SK-N-SH treated with all-trans-retinoic acid at 6 μM for 48 hours (cell line): ENCODE data around the gene VAMP1.

Experiments
- ATAC-seq: fragments of 200-7000 bp; cut with Tn5 transposase; 3 replicates; pipeline ENCODE4 v1.9.1; 2020; ENCODE audit warnings: mild to moderate bottlenecking, moderate library complexity
- ARNTL ChIP-seq: fragments of 450-650 bp; formaldehyde crosslinking; IDR thresholded peaks from 2 replicates; pipeline ENCODE4 v1.5.0; 2020; ENCODE audit warnings: low read depth, mild to moderate bottlenecking, moderate library complexity, borderline replicate concordance
- BACH2 ChIP-seq: fragments of 250-450 bp; sonication (Bioruptor Pico); IDR thresholded peaks from 2 replicates; pipeline ENCODE4 v1.9.0; 2021; ENCODE audit warnings: mild to moderate bottlenecking, borderline replicate concordance
- GLIS3 ChIP-seq: fragments of 250-450 bp; sonication (Bioruptor Pico); IDR thresholded peaks from 2 replicates; pipeline ENCODE4 v1.5.0; 2020; ENCODE audit warnings: mild to moderate bottlenecking, moderate library complexity
- ISL1 ChIP-seq: fragments of 250-450 bp; sonication (Bioruptor Pico); IDR thresholded peaks from 2 replicates; pipeline ENCODE4 v2.1.2; 2022; ENCODE audit warnings: mild to moderate bottlenecking, moderate library complexity
- OSR1 ChIP-seq: fragments of 250-450 bp; sonication (Bioruptor Pico); IDR thresholded peaks from 2 replicates; pipeline ENCODE4 v1.8.0; 2022; ENCODE audit warnings: moderate library complexity, mild to moderate bottlenecking, inconsistent platforms
- SNAI2 ChIP-seq: fragments of 250-450 bp; sonication (Bioruptor Pico); IDR thresholded peaks from 2 replicates; pipeline ENCODE4 v1.5.0; 2020; ENCODE audit warnings: mild to moderate bottlenecking, moderate library complexity
- TCF4 ChIP-seq: fragments of 250-450 bp; sonication (Bioruptor Pico); IDR thresholded peaks from 2 replicates; pipeline ENCODE4 v1.8.0; 2021; ENCODE audit warnings: mild to moderate bottlenecking, moderate library complexity, borderline replicate concordance
- TOX ChIP-seq: fragments of 250-450 bp; sonication (Bioruptor Pico); IDR thresholded peaks from 2 replicates; pipeline ENCODE4 v1.8.0; 2021; ENCODE audit warnings: mild to moderate bottlenecking, moderate library complexity, borderline replicate concordance
- ZC3H10 ChIP-seq: fragments of 250-450 bp; sonication (Bioruptor Pico); IDR thresholded peaks from 2 replicates; pipeline ENCODE4 v1.5.1; 2021; ENCODE audit warnings: mild to moderate bottlenecking, moderate library complexity
- ZFP3 ChIP-seq: fragments of 250-450 bp; sonication (Bioruptor Pico); IDR thresholded peaks from 2 replicates; pipeline ENCODE4 v1.5.0; 2020; ENCODE audit warnings: mild to moderate bottlenecking, moderate library complexity
- ZNF565 ChIP-seq: fragments of 450-650 bp; formaldehyde crosslinking; conservative IDR thresholded peaks from 2 replicates; pipeline ENCODE4 v1.5.0; 2020; ENCODE audit warnings: low read depth, mild to moderate bottlenecking, moderate library complexity
- ZNF70 ChIP-seq: fragments of 450-650 bp; formaldehyde crosslinking; IDR thresholded peaks from 2 replicates; pipeline ENCODE4 v1.5.0; 2020; ENCODE audit warnings: mild to moderate bottlenecking, moderate library complexity
- ZNF8 ChIP-seq: fragments of 450-650 bp; formaldehyde crosslinking; IDR thresholded peaks from 2 replicates; pipeline ENCODE4 v1.5.0; 2020; ENCODE audit warnings: mild to moderate bottlenecking, moderate library complexity
- TF ChIP-seq, protein P1 (sequence below): fragments of 250-450 bp; sonication (Bioruptor Pico); IDR thresholded peaks from 2 replicates; pipeline ENCODE4 v1.5.1; 2021; ENCODE audit warnings: mild to moderate bottlenecking, moderate library complexity
- TF ChIP-seq, protein P2 (sequence below): fragments of 250-450 bp; sonication (Bioruptor Pico); IDR thresholded peaks from 2 replicates; pipeline ENCODE4 v1.5.1; 2020; ENCODE audit warnings: low read depth, mild to moderate bottlenecking, moderate library complexity
- TF ChIP-seq, protein P3 (sequence below): fragments of 250-450 bp; sonication (Bioruptor Pico); IDR thresholded peaks from 2 replicates; pipeline ENCODE4 v1.8.0; 2020; ENCODE audit warnings: mild to moderate bottlenecking, moderate library complexity, borderline replicate concordance
- TF ChIP-seq, protein P4 (sequence below): fragments of 250-450 bp; sonication (Bioruptor Pico); IDR thresholded peaks from 2 replicates; pipeline ENCODE4 v1.8.0; 2021; ENCODE audit warnings: low read depth, mild to moderate bottlenecking, moderate library complexity, borderline replicate concordance

Gene VAMP1

DNA sequence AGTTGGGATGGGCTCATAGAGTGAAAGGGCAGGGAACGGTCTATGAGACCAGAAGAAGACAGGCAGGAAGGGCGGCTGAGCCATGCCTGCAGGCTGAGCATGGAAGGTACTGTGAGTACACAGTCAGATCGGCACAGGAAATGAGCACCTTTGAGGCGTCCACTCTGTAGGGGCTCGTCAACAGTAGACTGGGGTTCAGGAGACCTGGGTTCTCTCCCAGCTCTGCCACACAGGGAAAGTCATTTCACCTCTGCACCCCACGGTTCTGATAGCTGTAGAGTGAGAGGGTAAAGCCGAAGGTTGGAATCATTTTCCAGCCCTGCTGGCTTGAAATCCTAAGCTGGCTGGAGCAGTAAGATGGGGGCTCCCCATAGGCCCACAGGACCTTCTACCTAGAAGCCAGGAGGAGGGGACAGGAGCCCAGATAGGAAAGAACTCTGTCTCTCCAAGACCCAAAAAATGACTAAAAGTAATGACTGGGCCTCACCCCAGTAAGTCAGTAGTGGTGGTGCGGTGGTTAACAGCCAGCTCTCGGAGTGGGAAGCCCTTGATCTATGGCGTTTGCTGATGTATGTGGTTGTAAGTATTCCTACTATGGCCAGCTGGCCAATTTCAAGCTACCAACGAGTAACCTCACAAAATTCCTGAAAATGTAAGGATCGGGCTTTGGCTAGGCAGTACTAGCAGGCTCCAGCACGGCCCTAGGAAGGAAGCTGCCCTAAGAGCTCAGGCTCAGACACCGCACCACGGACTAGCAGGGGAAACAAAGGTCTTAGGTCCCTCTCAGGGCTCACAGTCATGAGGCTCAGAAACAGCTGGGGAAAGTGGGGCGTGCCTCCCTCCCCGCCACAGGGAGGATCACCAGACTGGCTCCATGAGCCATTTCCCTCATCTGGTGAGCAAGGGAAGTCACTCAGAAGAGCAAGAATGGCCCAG is 36.0 kb downstream of the VAMP1 start (continued):
- TF ChIP-seq, protein P1, sequence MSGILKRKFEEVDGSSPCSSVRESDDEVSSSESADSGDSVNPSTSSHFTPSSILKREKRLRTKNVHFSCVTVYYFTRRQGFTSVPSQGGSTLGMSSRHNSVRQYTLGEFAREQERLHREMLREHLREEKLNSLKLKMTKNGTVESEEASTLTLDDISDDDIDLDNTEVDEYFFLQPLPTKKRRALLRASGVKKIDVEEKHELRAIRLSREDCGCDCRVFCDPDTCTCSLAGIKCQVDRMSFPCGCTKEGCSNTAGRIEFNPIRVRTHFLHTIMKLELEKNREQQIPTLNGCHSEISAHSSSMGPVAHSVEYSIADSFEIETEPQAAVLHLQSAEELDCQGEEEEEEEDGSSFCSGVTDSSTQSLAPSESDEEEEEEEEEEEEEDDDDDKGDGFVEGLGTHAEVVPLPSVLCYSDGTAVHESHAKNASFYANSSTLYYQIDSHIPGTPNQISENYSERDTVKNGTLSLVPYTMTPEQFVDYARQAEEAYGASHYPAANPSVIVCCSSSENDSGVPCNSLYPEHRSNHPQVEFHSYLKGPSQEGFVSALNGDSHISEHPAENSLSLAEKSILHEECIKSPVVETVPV (CRISPR knock-in tag), result no peak
- TF ChIP-seq TCF4 (CRISPR knock-in tag) (no peak), ZNF8 (CRISPR knock-in tag) (no peak), OSR1 (CRISPR knock-in tag) (no peak), ISL1 (CRISPR knock-in tag) (no peak)

DNA sequence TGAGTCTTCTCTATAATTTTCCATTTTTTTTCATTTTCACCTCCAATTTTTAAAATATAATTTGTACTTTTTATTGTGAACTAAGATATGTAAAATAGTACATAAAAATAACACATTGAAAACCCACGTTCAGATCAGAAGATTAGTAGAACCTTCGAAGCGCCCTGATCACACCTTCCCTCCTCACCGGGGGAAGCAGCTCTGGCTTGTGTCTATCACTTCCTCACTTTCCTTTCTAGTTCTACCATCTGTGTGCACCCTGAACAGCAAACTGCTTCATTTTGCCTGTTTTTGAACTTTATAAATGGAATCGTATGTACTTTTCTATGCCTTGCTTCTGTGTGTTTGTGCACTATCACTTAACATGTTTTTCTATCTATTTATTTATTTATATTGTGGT is 37.5 kb downstream of the VAMP1 start:
- ATAC-seq, result no peak
- TF ChIP-seq TOX (CRISPR knock-in tag) (no peak), ZFP3 (CRISPR knock-in tag) (no peak), OSR1 (CRISPR knock-in tag) (no peak), ZNF565 (no peak), ARNTL (CRISPR knock-in tag) (no peak), ZC3H10 (CRISPR knock-in tag) (no peak), BACH2 (CRISPR knock-in tag) (no peak), GLIS3 (CRISPR knock-in tag) (no peak), SNAI2 (CRISPR knock-in tag) (no peak)
- TF ChIP-seq, protein P2, sequence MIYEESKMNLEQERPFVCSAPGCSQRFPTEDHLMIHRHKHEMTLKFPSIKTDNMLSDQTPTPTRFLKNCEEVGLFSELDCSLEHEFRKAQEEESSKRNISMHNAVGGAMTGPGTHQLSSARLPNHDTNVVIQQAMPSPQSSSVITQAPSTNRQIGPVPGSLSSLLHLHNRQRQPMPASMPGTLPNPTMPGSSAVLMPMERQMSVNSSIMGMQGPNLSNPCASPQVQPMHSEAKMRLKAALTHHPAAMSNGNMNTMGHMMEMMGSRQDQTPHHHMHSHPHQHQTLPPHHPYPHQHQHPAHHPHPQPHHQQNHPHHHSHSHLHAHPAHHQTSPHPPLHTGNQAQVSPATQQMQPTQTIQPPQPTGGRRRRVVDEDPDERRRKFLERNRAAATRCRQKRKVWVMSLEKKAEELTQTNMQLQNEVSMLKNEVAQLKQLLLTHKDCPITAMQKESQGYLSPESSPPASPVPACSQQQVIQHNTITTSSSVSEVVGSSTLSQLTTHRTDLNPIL (CRISPR knock-in tag), result no peak
- TF ChIP-seq, all 23 proteins: peak for 0

DNA sequence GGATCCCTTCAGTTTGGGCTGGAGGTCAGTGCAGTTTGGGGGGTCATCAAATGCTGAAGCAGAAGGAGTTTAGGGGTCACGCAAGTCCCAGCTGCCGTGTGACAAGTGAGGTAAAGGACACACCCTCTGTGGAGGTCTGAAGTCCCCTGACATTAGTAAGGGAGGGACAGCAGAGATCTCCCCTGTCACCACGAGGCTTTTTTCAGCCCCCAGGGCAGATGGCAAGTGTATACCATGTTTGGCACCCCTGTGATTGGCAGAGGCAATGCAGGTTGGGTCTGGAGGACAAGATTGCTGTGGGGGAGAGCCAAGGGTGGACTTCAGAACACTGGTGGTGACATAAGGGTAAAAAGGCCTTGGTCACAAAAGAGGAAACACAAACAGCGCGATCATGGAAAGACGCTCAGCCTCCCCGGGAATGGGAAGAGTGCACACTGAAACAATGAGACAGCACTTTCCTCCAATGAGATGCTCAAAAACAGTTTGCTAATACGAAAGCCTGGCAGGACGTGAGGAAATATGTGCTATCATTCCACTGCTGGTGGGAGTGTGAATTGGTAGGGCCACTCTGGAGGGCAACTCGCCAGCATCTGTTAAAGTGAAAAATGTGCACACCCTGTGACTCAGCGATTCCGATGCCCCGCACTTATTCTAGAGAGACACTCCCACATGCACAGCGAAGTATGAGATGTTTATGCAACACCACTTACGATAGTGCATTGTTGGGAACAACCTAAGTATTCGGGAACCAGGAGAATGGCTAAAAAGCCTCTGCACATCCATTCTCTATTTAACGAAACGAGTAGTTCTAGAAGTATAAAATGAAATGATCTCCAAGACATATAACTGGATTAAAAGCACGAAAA is 40.1 kb downstream of the VAMP1 start:
- ATAC-seq, result peak; percentile 83
- TF ChIP-seq ZC3H10 (CRISPR knock-in tag), result no peak
- TF ChIP-seq, protein P3, sequence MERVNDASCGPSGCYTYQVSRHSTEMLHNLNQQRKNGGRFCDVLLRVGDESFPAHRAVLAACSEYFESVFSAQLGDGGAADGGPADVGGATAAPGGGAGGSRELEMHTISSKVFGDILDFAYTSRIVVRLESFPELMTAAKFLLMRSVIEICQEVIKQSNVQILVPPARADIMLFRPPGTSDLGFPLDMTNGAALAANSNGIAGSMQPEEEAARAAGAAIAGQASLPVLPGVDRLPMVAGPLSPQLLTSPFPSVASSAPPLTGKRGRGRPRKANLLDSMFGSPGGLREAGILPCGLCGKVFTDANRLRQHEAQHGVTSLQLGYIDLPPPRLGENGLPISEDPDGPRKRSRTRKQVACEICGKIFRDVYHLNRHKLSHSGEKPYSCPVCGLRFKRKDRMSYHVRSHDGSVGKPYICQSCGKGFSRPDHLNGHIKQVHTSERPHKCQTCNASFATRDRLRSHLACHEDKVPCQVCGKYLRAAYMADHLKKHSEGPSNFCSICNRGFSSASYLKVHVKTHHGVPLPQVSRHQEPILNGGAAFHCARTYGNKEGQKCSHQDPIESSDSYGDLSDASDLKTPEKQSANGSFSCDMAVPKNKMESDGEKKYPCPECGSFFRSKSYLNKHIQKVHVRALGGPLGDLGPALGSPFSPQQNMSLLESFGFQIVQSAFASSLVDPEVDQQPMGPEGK (CRISPR knock-in tag), result no peak
- no peak for TF ChIP-seq TOX (CRISPR knock-in tag)
- TF ChIP-seq, protein P1 (CRISPR knock-in tag), result no peak
- TF ChIP-seq, protein P2 (CRISPR knock-in tag), result no peak
- no peak for TF ChIP-seq ZNF70 (CRISPR knock-in tag)
- TF ChIP-seq, protein P4, sequence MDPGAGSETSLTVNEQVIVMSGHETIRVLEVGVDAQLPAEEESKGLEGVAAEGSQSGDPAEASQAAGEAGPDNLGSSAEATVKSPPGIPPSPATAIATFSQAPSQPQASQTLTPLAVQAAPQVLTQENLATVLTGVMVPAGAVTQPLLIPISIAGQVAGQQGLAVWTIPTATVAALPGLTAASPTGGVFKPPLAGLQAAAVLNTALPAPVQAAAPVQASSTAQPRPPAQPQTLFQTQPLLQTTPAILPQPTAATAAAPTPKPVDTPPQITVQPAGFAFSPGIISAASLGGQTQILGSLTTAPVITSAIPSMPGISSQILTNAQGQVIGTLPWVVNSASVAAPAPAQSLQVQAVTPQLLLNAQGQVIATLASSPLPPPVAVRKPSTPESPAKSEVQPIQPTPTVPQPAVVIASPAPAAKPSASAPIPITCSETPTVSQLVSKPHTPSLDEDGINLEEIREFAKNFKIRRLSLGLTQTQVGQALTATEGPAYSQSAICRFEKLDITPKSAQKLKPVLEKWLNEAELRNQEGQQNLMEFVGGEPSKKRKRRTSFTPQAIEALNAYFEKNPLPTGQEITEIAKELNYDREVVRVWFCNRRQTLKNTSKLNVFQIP (CRISPR knock-in tag), result no peak
- TF ChIP-seq ZNF8 (CRISPR knock-in tag), result no peak
- TF ChIP-seq, all 23 proteins: peak for 0
